A549 treated with CpdA at 1 μM for 4 hours (cell line): Measurements from ENCODE around the gene TRIM2. TPM values are rescaled to one million over a fixed set of nuclear protein-coding genes. Genes with fewer than 3 reads are reported as not detected.

ENCODE experiments used
- total RNA-seq: library from RNA; stranded (reverse); fragments of 200-300 nt; extraction: Qiagen RNA extraction; gene quantifications from 5 replicates; pipeline ENCODE4 v1.2.3, GENCODE V29; 2022; ENCODE audit warnings: low read depth

The TRIM2 gene
- total RNA-seq, result 0.37 to 0.90 TPM (median 0.63 TPM) in 5 replicates

DNA sequence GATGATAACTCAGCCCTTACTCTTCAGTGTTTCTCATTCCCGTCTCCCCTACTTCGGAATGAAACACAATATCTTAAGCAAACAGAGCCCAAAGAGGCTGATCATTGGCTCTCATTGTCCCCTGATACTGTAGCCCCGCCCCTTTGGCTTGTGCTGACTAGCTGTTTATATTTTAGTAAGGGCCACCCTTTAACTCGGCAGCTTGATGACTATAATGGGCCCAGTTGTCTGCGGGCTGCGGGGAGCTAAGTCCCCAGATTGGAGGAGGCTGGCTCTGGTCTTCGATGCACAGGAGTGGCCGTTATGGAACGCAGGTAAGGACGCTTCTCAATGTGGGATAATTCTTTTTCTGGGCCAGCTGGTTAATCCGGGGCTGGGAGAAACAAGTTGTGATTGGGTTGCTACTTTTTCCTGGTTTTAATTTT is at the start of gene TRIM2:
Gene TRIM2 (plus strand): TSS at position 197 of the 425 bp plus-strand sequence. CDS start 88 bp downstream, at position 285.

GRCh38 chr4:153344131-153345011 is 140.1 kb downstream of the TRIM2 start, which contains the start of gene MND1:
Gene MND1, plus strand, starts transcription at chr4:153344688. Its CDS starts 50 bp downstream, at chr4:153344738.

Other genes with a start within 250 kb of the TRIM2 start
- 12.3 to 16.2 TPM (median 13.8 TPM) in 5 replicates for gene MND1, start 140.2 kb downstream of the TRIM2 start, total RNA-seq